Naive thymus-derived CD4-positive, alpha-beta T cell (primary cell): ENCODE measurements around the gene PSMB11. TPM values are rescaled to one million over a fixed set of nuclear protein-coding genes. Genes with fewer than 3 reads are reported as not detected.
A peak's percentile ranks its signal among the peaks of the same experiment; 100 is the strongest.

ENCODE experiments used
- ATAC-seq: fragments of 150-1000 bp; cut with Tn5 transposase; 2 replicates; pipeline ENCODE4 v1.10.0; 2021; ENCODE audit warnings: mild to moderate bottlenecking, moderate library complexity
- CTCF ChIA-PET: fragments of 350-600 bp; sonication (Branson Sonifier 250); formaldehyde crosslinking; loops from one replicate; lab custom pipeline; 2021; ENCODE audit warnings: antibody characterized with exemption; lab: Charles Lee
- POLR2A ChIA-PET: fragments of 350-600 bp; sonication (Branson Sonifier 250); formaldehyde crosslinking; loops from one replicate; lab custom pipeline; 2021; ENCODE audit warnings: antibody characterized with exemption, inconsistent platforms; lab: Charles Lee
- DNase-seq, 9 donors: peaks; one replicate each; pipeline versions ENCODE4 v3.0.0 to v3.0.0-alpha.2; 2020 to 2022; ENCODE audit warnings: mixed read lengths in 1 of 9
- H3K27ac ChIP-seq: one replicate; pipeline ENCODE4 v1.7.0; 2013; ENCODE audit warnings: mild to moderate bottlenecking, low read depth, low read length, moderate library complexity
- H3K27me3 ChIP-seq, 2 donors: one replicate each; pipeline ENCODE4 v1.7.0; 2013; ENCODE audit warnings: low read length in 2 of 2, mild to moderate bottlenecking in 2 of 2, moderate library complexity in 2 of 2; ENCODE audit not compliant: control insufficient read depth in 2 of 2, insufficient read depth in 2 of 2
- H3K36me3 ChIP-seq, 3 experiments: 1 replicate in 2 of 3; 2 replicates in 1 of 3; pipeline ENCODE4 v1.7.0; 2013; ENCODE audit warnings: low read length in 3 of 3, mild to moderate bottlenecking in 3 of 3, moderate library complexity in 1 of 3; ENCODE audit not compliant: insufficient read depth in 3 of 3, control insufficient read depth in 2 of 3
- H3K4me1 ChIP-seq, 2 donors: one replicate each; pipeline ENCODE4 v1.7.0; 2013; ENCODE audit warnings: low read length in 2 of 2, mild to moderate bottlenecking in 2 of 2, moderate library complexity in 1 of 2; ENCODE audit not compliant: control insufficient read depth in 2 of 2, insufficient read depth in 2 of 2
- H3K4me3 ChIP-seq: 2 replicates; pipeline ENCODE4 v1.7.0; 2013; ENCODE audit warnings: mild to moderate bottlenecking, low read length
- H3K9me3 ChIP-seq, 3 experiments: 1 replicate in 2 of 3; 2 replicates in 1 of 3; pipeline ENCODE4 v1.7.0; 2013; ENCODE audit warnings: low read length in 3 of 3; ENCODE audit not compliant: control insufficient read depth in 2 of 3
- H3K27ac Mint-ChIP-seq, 9 donors: one replicate each; pipeline ENCODE4 v1.8.0; 2020 to 2022; ENCODE audit warnings: mixed read lengths in 9 of 9, mild to moderate bottlenecking in 8 of 9, moderate library complexity in 5 of 9, inconsistent platforms in 2 of 9
- H3K27me3 Mint-ChIP-seq, 5 donors: one replicate each; pipeline ENCODE4 v1.8.0; 2021 to 2022; ENCODE audit warnings: mixed read lengths in 5 of 5, mild to moderate bottlenecking in 1 of 5
- H3K36me3 Mint-ChIP-seq, 5 donors: one replicate each; pipeline ENCODE4 v1.8.0; 2020 to 2022; ENCODE audit warnings: mixed read lengths in 5 of 5, mild to moderate bottlenecking in 3 of 5, inconsistent platforms in 1 of 5
- H3K4me1 Mint-ChIP-seq, 7 donors: one replicate each; pipeline ENCODE4 v1.8.0; 2020 to 2022; ENCODE audit warnings: mixed read lengths in 7 of 7, mild to moderate bottlenecking in 3 of 7, inconsistent platforms in 1 of 7
- H3K4me3 Mint-ChIP-seq, 10 donors: one replicate each; pipeline ENCODE4 v1.8.0; 2020 to 2022; ENCODE audit warnings: mild to moderate bottlenecking in 10 of 10, mixed read lengths in 10 of 10, moderate library complexity in 6 of 10, inconsistent platforms in 2 of 10
- H3K9me3 Mint-ChIP-seq, 11 donors: one replicate each; pipeline ENCODE4 v1.8.0; 2020 to 2022; ENCODE audit warnings: mixed read lengths in 11 of 11, mild to moderate bottlenecking in 4 of 11, inconsistent platforms in 1 of 11, moderate library complexity in 1 of 11
- intact Hi-C, 2 donors: fragments of 100-400 bp; cut with micrococcal nuclease; formaldehyde crosslinking; loops; one replicate each; pipeline ENCODE4 v1.15.1; 2023
- polyA plus RNA-seq, 2 donors: library from polyadenylated mRNA; unstranded; fragments of 300-500 nt; fragmentation: Illumina TruSeq; gene quantifications; one replicate each; pipeline ENCODE4 v1.2.3, GENCODE V29; 2021
- total RNA-seq, 6 experiments: library from RNA in 5 of 6; stranded (reverse) in 5 of 6; gene quantifications; 1 replicate in 5 of 6; 2 replicates in 1 of 6; pipeline ENCODE4 v1.2.3 and lab custom pipeline; 2021 to 2026

The PSMB11 gene
- total and polyA plus RNA-seq, 7 experiments from 2014 or later, result 0.32 to 1.2 (median 0.69) TPM; not detected in 1

- H3K4me3 Mint-ChIP-seq, result no peak overlapping the region
- Histone ChIP-seq H3K4me1 (peaks cover 16% of the 10 kb centered on the region in 2 donors), H3K27me3 (no peaks in the 10 kb centered on the region), H3K4me3 (no peak overlapping the region), H3K27ac (no peak overlapping the region), H3K9me3 (no peaks in the 10 kb centered on the region), H3K36me3 (peaks cover 33 to 70% (median 39%) of the 10 kb centered on the region in 3 experiments)
- peaks cover 5 to 22% (median 18%) of the 10 kb centered on the region in 5 donors for H3K36me3 Mint-ChIP-seq
- H3K27ac Mint-ChIP-seq, result peak overlapping the region in 1 of 9 donors; percentile 34
- ATAC-seq (no peak), DNase-seq (no peak)
- intact Hi-C loops, result loop anchor here in 1 of 2 donors (5.0 kb wide), 1 partner anchor 503 kb away; no protein-coding TSS in a partner anchor
- POLR2A ChIA-PET, result interaction anchor here (0.6 to 4.1 kb wide), 3 partner anchors 16 to 229 kb away, joined by 3 to 20 read pairs (median 6); no protein-coding TSS in a partner anchor
- no peaks in the 10 kb centered on the region for H3K9me3 Mint-ChIP-seq
- H3K27me3 Mint-ChIP-seq, result no peaks in the 10 kb centered on the region
- CTCF ChIA-PET, result interaction anchor here (0.6 to 2.1 kb wide), 5 partner anchors 16 to 112 kb away, joined by 3 to 11 read pairs (median 5); no protein-coding TSS in a partner anchor
- peaks cover 22 to 42% (median 30%) of the 10 kb centered on the region in 7 donors for H3K4me1 Mint-ChIP-seq
Observed at GRCh38 chr14:23074906-23075305, 32.9 kb downstream of the PSMB11 start.

- H3K27me3 Mint-ChIP-seq, result no peaks in the 10 kb centered on the region
- peak in 5 of 9 donors; percentile 33 to 55 (median 49) for DNase-seq
- POLR2A ChIA-PET, result interaction anchor here (0.7 to 4.1 kb wide), 9 partner anchors 8 to 194 kb away, joined by 4 to 25 read pairs (median 5); partner anchors contain the start of genes ACIN1, AJUBA, C14orf119 and REM2
- H3K9me3 Mint-ChIP-seq, result no peaks in the 10 kb centered on the region
- peak; percentile 63 for ATAC-seq
- H3K36me3 ChIP-seq, result peaks cover 47 to 90% (median 53%) of the 10 kb centered on the region in 3 experiments
- H3K36me3 Mint-ChIP-seq, result peaks cover 13 to 35% (median 21%) of the 10 kb centered on the region in 5 donors
- peak overlapping the region; percentile 3 for H3K27ac ChIP-seq
- H3K9me3 ChIP-seq, result no peaks in the 10 kb centered on the region
- H3K27ac Mint-ChIP-seq, result peak overlapping the region in 2 of 9 donors; percentile 47 to 57
- no peaks in the 10 kb centered on the region for H3K27me3 ChIP-seq
- no peak overlapping the region for H3K4me3 Mint-ChIP-seq
- H3K4me1 ChIP-seq, result peaks cover 1 to 2% of the 10 kb centered on the region in 2 donors
- CTCF ChIA-PET, result interaction anchor here (0.7 to 3.0 kb wide), 22 partner anchors 8 to 303 kb away, joined by 3 to 32 read pairs (median 4); partner anchors contain the start of genes ACIN1, AJUBA, C14orf119 and CEBPE
- intact Hi-C loops, result loop anchor here (1.0 kb wide), 3 partner anchors 8 to 110 kb away; no protein-coding TSS in a partner anchor
- no peak overlapping the region for H3K4me3 ChIP-seq
- H3K4me1 Mint-ChIP-seq, result peaks cover 8 to 28% (median 17%) of the 10 kb centered on the region in 7 donors
Observed at GRCh38 chr14:23076785-23077408, 34.9 kb downstream of the PSMB11 start.

GRCh38 chr14:23077962-23078361, 36.0 kb downstream of the PSMB11 start:
- ATAC-seq (no peak), DNase-seq (no peak)
- Histone ChIP-seq H3K9me3 (no peaks in the 10 kb centered on the region), H3K4me1 (no peaks in the 10 kb centered on the region), H3K36me3 (peaks cover 47 to 95% (median 55%) of the 10 kb centered on the region in 3 experiments), H3K27ac (no peak overlapping the region), H3K27me3 (no peaks in the 10 kb centered on the region), H3K4me3 (no peak overlapping the region)
- no peak overlapping the region for H3K4me3 Mint-ChIP-seq
- intact Hi-C loops, result loop anchor here (1.0 kb wide), 3 partner anchors 9 to 109 kb away; no protein-coding TSS in a partner anchor
- CTCF ChIA-PET, result interaction anchor here (0.8 to 3.0 kb wide), 14 partner anchors 9 to 302 kb away, joined by 3 to 32 read pairs (median 4); partner anchors contain the start of genes ACIN1, AJUBA, C14orf119 and CEBPE
- no peaks in the 10 kb centered on the region for H3K9me3 Mint-ChIP-seq
- no peaks in the 10 kb centered on the region for H3K27me3 Mint-ChIP-seq
- H3K36me3 Mint-ChIP-seq, result peaks cover 13 to 35% (median 21%) of the 10 kb centered on the region in 5 donors
- peaks cover 3 to 20% (median 7%) of the 10 kb centered on the region in 7 donors for H3K4me1 Mint-ChIP-seq
- POLR2A ChIA-PET, result interaction anchor here (0.7 to 4.1 kb wide), 5 partner anchors 9 to 115 kb away, joined by 3 to 25 read pairs (median 7); partner anchors contain the start of genes ACIN1 and C14orf119
- H3K27ac Mint-ChIP-seq, result peak overlapping the region in 3 of 9 donors; percentile 6 to 45 (median 43)

- peak; percentile 92 for ATAC-seq
- Histone ChIP-seq H3K36me3 (peaks cover 51 to 98% (median 55%) of the 10 kb centered on the region in 3 experiments), H3K4me3 (no peak overlapping the region), H3K9me3 (no peaks in the 10 kb centered on the region), H3K27ac (no peak overlapping the region), H3K27me3 (no peaks in the 10 kb centered on the region), H3K4me1 (no peaks in the 10 kb centered on the region)
- no peak for DNase-seq
- ChIA-PET POLR2A (interaction anchor here (1.0 to 4.1 kb wide), 3 partner anchors 13 to 84 kb away, joined by 3 to 25 read pairs (median 20); partner anchors contain the start of genes ACIN1 and C14orf119), CTCF (interaction anchor here (0.6 to 3.0 kb wide), 4 partner anchors 10 to 302 kb away, joined by 3 to 32 read pairs (median 14); partner anchors contain the start of gene SLC7A8)
- H3K9me3 Mint-ChIP-seq, result no peaks in the 10 kb centered on the region
- no peaks in the 10 kb centered on the region for H3K27me3 Mint-ChIP-seq
- peaks cover 3 to 20% (median 5%) of the 10 kb centered on the region in 7 donors for H3K4me1 Mint-ChIP-seq
- intact Hi-C loops, result no loop called here
- H3K4me3 Mint-ChIP-seq, result no peak overlapping the region
- peaks cover 13 to 35% (median 21%) of the 10 kb centered on the region in 5 donors for H3K36me3 Mint-ChIP-seq
- H3K27ac Mint-ChIP-seq, result peak overlapping the region in 4 of 9 donors; percentile 17 to 75 (median 64)
Observed at GRCh38 chr14:23078692-23079116, 36.7 kb downstream of the PSMB11 start.

GRCh38 chr14:23079716-23080115, 37.7 kb downstream of the PSMB11 start:
- no peaks in the 10 kb centered on the region for H3K27me3 Mint-ChIP-seq
- H3K36me3 Mint-ChIP-seq, result peaks cover 13 to 38% (median 19%) of the 10 kb centered on the region in 5 donors
- ChIA-PET POLR2A (interaction anchor here (3.9 kb wide), 1 partner anchor 15 kb away, joined by 19 read pairs; the partner anchor contains the start of genes ACIN1 and C14orf119), CTCF (interaction anchor here (0.7 kb wide), 1 partner anchor 37 kb away, joined by 3 read pairs; no protein-coding TSS in a partner anchor)
- no peaks in the 10 kb centered on the region for H3K9me3 ChIP-seq
- H3K4me1 Mint-ChIP-seq, result peaks cover 5 to 20% (median 8%) of the 10 kb centered on the region in 7 donors
- no peak for ATAC-seq
- H3K27me3 ChIP-seq, result no peaks in the 10 kb centered on the region
- peaks cover 51 to 99% (median 53%) of the 10 kb centered on the region in 3 experiments for H3K36me3 ChIP-seq
- intact Hi-C loops, result no loop called here
- H3K4me3 ChIP-seq, result no peak overlapping the region
- no peak overlapping the region for H3K4me3 Mint-ChIP-seq
- H3K4me1 ChIP-seq, result no peaks in the 10 kb centered on the region
- no peaks in the 10 kb centered on the region for H3K9me3 Mint-ChIP-seq
- no peak for DNase-seq
- peak overlapping the region in 6 of 9 donors; percentile 17 to 88 (median 66) for H3K27ac Mint-ChIP-seq
- no peak overlapping the region for H3K27ac ChIP-seq

- POLR2A ChIA-PET, result interaction anchor here (0.7 to 3.9 kb wide), 4 partner anchors 9 to 88 kb away, joined by 3 to 19 read pairs (median 8); partner anchors contain the start of genes ACIN1 and C14orf119
- Histone ChIP-seq H3K4me1 (no peaks in the 10 kb centered on the region), H3K27ac (no peak overlapping the region), H3K27me3 (no peaks in the 10 kb centered on the region), H3K9me3 (no peaks in the 10 kb centered on the region), H3K4me3 (no peak overlapping the region), H3K36me3 (peaks cover 49 to 99% (median 51%) of the 10 kb centered on the region in 3 experiments)
- Mint-ChIP-seq H3K9me3 (no peaks in the 10 kb centered on the region), H3K27me3 (no peaks in the 10 kb centered on the region), H3K36me3 (peaks cover 13 to 40% (median 20%) of the 10 kb centered on the region in 5 donors), H3K4me1 (peaks cover 5 to 21% (median 11%) of the 10 kb centered on the region in 7 donors), H3K4me3 (no peak overlapping the region), H3K27ac (peak overlapping the region in 7 of 9 donors; percentile 6 to 78 (median 45))
- ATAC-seq (no peak), DNase-seq (no peak)
- CTCF ChIA-PET, result interaction anchor here (0.6 to 1.2 kb wide), 2 partner anchors 40 to 50 kb away, joined by 4 read pairs; no protein-coding TSS in a partner anchor
- intact Hi-C loops, result no loop called here
Observed at GRCh38 chr14:23080474-23080873, 38.5 kb downstream of the PSMB11 start.
